Mammary epithelial cell (primary cell): Measurements from ENCODE around the gene NEUROD6.

Experiments used
- CTCF ChIP-seq, 2 donors: IDR thresholded peaks in 1 of 2; conservative IDR thresholded peaks in 1 of 2; 2 replicates each; pipeline ENCODE4 v1.5.1; 2011 to 2012; ENCODE audit warnings: inconsistent platforms in 2 of 2, low read length in 2 of 2, mild to moderate bottlenecking in 2 of 2, control low read depth in 1 of 2, low read depth in 1 of 2; ENCODE audit not compliant: insufficient read depth in 1 of 2; ENCODE audit errors: extremely low read depth in 1 of 2
- EZH2 ChIP-seq: IDR thresholded peaks from 2 replicates; pipeline ENCODE4 v1.6.1; 2012; ENCODE audit warnings: low read length, inconsistent platforms, borderline replicate concordance

- TF ChIP-seq CTCF (conservative IDR thresholded peaks at IDR 0.05 in 1 of 2, IDR thresholded peaks at IDR 0.05 in 1 of 2; ENCODE audit: extremely low read depth in 1 of 2, insufficient read depth in 1 of 2, low read depth in 1 of 2, low read length in 2 of 2) = no peak
- TF ChIP-seq EZH2 = no peak
Observed at GRCh38 chr7:31290601-31291000, 49.9 kb downstream of the NEUROD6 start.
